Measurements from ENCODE around the gene GMEB2. TPM values are rescaled to one million over a fixed set of nuclear protein-coding genes. Genes with fewer than 3 reads are reported as not detected.
A peak's percentile ranks its signal among the peaks of the same experiment; 100 is the strongest.

GMEB2 gene
- total and polyA plus RNA-seq, 10 of the 15 experiments (the other 5 are each of a cell fraction or from before 2014, with no cell fraction given), result 0.08 to 15.1 (median 6.9) TPM

- TF ChIP-seq EGR1 (IDR thresholded peaks at IDR 0.05; ENCODE audit: borderline replicate concordance in 1 of 2, low read depth in 2 of 2, low read length in 2 of 2), result peak in 1 of 2 experiments; percentile 69; a peak in 2 of 3 replicates
- TF ChIP-seq ZSCAN29 (IDR thresholded peaks at IDR 0.05), result no peak
- no peak for TF ChIP-seq LARP7 (IDR thresholded peaks at IDR 0.05)
- peak; percentile 88 for TF ChIP-seq TBL1XR1 (IDR thresholded peaks at IDR 0.05; ENCODE audit: low read depth, low read length)
Measured at GRCh38 chr20:63567386-63568169, 59.3 kb downstream of the GMEB2 start (continued).

- 35% methylated on average over 20 of the region's 22 CpGs for WGBS (ENCODE audit: insufficient coverage, insufficient replicate concordance, low lambda C conversion rate, missing lambda C conversion rate)
- in situ Hi-C loops (cut with MboI), result no loop called here
- no peak overlapping the region for H3K4me3 ChIP-seq
- ChIA-PET CTCF (interaction anchor here (2.3 kb wide), 1 partner anchor 30 kb away, joined by 5 read pairs; the partner anchor contains the start of gene PTK6), SMC1A (ENCODE audit: uncharacterized antibody, unreplicated experiment) (no interaction called here), POLR2A (interaction anchor here (1.4 to 1.6 kb wide), 2 partner anchors 14 to 60 kb away, joined by 3 to 8 read pairs; partner anchors contain the start of gene GMEB2), RAD21 (ENCODE audit: unreplicated experiment) (no interaction called here)
- no peaks in the 10 kb centered on the region for H3K79me2 ChIP-seq (ENCODE audit: control insufficient read depth, insufficient read depth, low read length)
- no peaks in the 10 kb centered on the region for H3K36me3 ChIP-seq (ENCODE audit: control insufficient read depth in 2 of 2, insufficient read depth in 2 of 2, low read length in 1 of 2)
- H3K9ac ChIP-seq (ENCODE audit: control insufficient read depth, insufficient read depth, low read length), result no peak overlapping the region
- no peaks in the 10 kb centered on the region for H3K27me3 ChIP-seq (replicated peaks in 1 of 2; ENCODE audit: control insufficient read depth in 2 of 2, insufficient read depth in 2 of 2, low read length in 1 of 2)
- no peaks in the 10 kb centered on the region; the same call in 2 of the 3 replicates for H3K9me3 ChIP-seq (replicated peaks; ENCODE audit: control insufficient read depth, insufficient read depth, low read length)
- FAIRE-seq (no peak), ATAC-seq (no peak), DNase-seq (ENCODE audit: low read depth, low spot score) (no peak)
- BruUV-seq (replicated peaks), result no TSS peak
- H3K27ac ChIP-seq (ENCODE audit: control insufficient read depth, insufficient read depth), result no peak overlapping the region
- intact Hi-C loops (cut with micrococcal nuclease; ENCODE audit: unreplicated experiment), result no loop called here
- no peak overlapping the region for H2AFZ ChIP-seq (ENCODE audit: control insufficient read depth, low read depth, low read length)
- no peaks in the 10 kb centered on the region for H4K20me1 ChIP-seq (ENCODE audit: control insufficient read depth, insufficient read depth)
- TF ChIP-seq SPI1 (IDR thresholded peaks at IDR 0.05; ENCODE audit: borderline replicate concordance, insufficient read depth, low read depth, low read length) (no peak), POLR2A (IDR thresholded peaks at IDR 0.05; ENCODE audit: low read depth, low read length) (0 out of 2 replicates have a peak, but pooled peaks have one; percentile 51), YY1 (IDR thresholded peaks at IDR 0.05; ENCODE audit: low read depth, low read length) (0 out of 2 replicates have a peak, but pooled peaks have one; percentile 9)
- TF ChIP-seq, protein P1, sequence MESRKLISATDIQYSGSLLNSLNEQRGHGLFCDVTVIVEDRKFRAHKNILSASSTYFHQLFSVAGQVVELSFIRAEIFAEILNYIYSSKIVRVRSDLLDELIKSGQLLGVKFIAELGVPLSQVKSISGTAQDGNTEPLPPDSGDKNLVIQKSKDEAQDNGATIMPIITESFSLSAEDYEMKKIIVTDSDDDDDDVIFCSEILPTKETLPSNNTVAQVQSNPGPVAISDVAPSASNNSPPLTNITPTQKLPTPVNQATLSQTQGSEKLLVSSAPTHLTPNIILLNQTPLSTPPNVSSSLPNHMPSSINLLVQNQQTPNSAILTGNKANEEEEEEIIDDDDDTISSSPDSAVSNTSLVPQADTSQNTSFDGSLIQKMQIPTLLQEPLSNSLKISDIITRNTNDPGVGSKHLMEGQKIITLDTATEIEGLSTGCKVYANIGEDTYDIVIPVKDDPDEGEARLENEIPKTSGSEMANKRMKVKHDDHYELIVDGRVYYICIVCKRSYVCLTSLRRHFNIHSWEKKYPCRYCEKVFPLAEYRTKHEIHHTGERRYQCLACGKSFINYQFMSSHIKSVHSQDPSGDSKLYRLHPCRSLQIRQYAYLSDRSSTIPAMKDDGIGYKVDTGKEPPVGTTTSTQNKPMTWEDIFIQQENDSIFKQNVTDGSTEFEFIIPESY (IDR thresholded peaks at IDR 0.05), result 0 out of 2 replicates have a peak, but pooled peaks have one; percentile 88
- H3K4me1 ChIP-seq (ENCODE audit: control insufficient read depth, insufficient read depth, low read length), result peaks cover 24% of the 10 kb centered on the region
- peak overlapping the region; percentile 82; the same call in 1 of the 2 replicates for H3K4me2 ChIP-seq (ENCODE audit: control insufficient read depth, insufficient read depth)
Measured at GRCh38 chr20:63567136-63567385, 59.8 kb downstream of the GMEB2 start.
